Right atrium auricular region (tissue), 2 donors: ENCODE measurements around the gene ASB3. TPM values are rescaled to one million over a fixed set of nuclear protein-coding genes. Genes with fewer than 3 reads are reported as not detected.

Experiments
- DNase-seq: peaks from one replicate; pipeline ENCODE4 v3.0.0-alpha.2; 2019; ENCODE audit warnings: low spot score
- H3K27ac ChIP-seq, 2 donors: fragments of 200-600 bp; sonication (generic); 1 replicate in 1 of 2; 2 replicates in 1 of 2; pipeline ENCODE4 v1.5.1; 2016 to 2019
- H3K27me3 ChIP-seq, 2 donors: fragments of 200-600 bp; sonication (generic); one replicate each; pipeline versions ENCODE4 v1.5.1 to v1.6.0; 2017 to 2019
- H3K36me3 ChIP-seq: fragments of 200-600 bp; sonication (generic); one replicate; pipeline ENCODE4 v1.5.1; 2016
- H3K4me1 ChIP-seq, 2 donors: fragments of 200-600 bp; sonication (generic); one replicate each; pipeline versions ENCODE4 v1.5.1 to v1.6.0; 2017 to 2019
- H3K4me3 ChIP-seq, 2 donors: fragments of 200-600 bp; sonication (generic); 1 replicate in 1 of 2; 2 replicates in 1 of 2; pipeline ENCODE4 v1.5.1; 2017 to 2019; ENCODE audit warnings: mild to moderate bottlenecking in 1 of 2, moderate library complexity in 1 of 2
- H3K9me3 ChIP-seq, 2 donors: fragments of 200-600 bp; sonication (generic); one replicate each; pipeline ENCODE4 v1.5.1; 2019
- CTCF ChIP-seq, 2 donors: fragments of 200-600 bp; sonication (generic); IDR thresholded peaks; one replicate each; pipeline ENCODE4 v1.5.1; 2019; ENCODE audit warnings: antibody characterized with exemption in 2 of 2
- total RNA-seq, 2 donors: library from RNA; depleted of rRNA; stranded (reverse); fragments of >200 nt; gene quantifications; one replicate each; pipeline ENCODE4 v1.1.0, GENCODE V29; 2016

ASB3 gene
- total RNA-seq, 2 donors from 2014 or later = 9.2 to 11.4 TPM

- no peak for TF ChIP-seq CTCF (IDR thresholded peaks at IDR 0.05)
- no peaks in the 10 kb centered on the region for H3K9me3 ChIP-seq
- no peak overlapping the region for H3K27ac ChIP-seq
- no peak for DNase-seq
- H3K4me3 ChIP-seq = no peak overlapping the region
- no peaks in the 10 kb centered on the region for H3K36me3 ChIP-seq
- H3K4me1 ChIP-seq = no peaks in the 10 kb centered on the region
- no peaks in the 10 kb centered on the region for H3K27me3 ChIP-seq
Measured at GRCh38 chr2:53636596-53636995, 150.2 kb downstream of the ASB3 start.

DNA sequence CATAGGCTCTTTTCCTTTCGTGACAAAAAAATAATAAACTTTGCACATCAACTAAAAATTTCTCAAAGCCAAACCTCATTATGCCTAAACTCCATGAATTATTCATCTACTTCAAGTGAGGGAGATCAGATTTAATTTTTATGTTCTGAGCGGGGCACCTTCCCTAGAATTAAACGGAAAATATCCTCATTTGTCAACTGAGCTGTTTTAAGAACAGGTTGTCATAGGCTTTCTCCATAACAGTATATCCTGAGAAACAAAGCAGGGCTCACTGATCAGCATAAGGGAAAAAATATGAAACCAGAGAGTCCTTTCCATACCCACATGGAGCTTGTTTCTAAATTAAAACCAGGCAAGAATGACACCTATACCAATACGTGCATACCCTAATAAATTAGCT is 150.6 kb downstream of the ASB3 start:
- Histone ChIP-seq H3K4me3 (no peak overlapping the region), H3K4me1 (no peaks in the 10 kb centered on the region), H3K27ac (no peak overlapping the region), H3K36me3 (no peaks in the 10 kb centered on the region), H3K9me3 (no peaks in the 10 kb centered on the region), H3K27me3 (no peaks in the 10 kb centered on the region)
- TF ChIP-seq CTCF (IDR thresholded peaks at IDR 0.05) = no peak
- no peak for DNase-seq

GRCh38 chr2:53635694-53636093 is 151.1 kb downstream of the ASB3 start:
- no peak overlapping the region for H3K27ac ChIP-seq
- H3K9me3 ChIP-seq = no peaks in the 10 kb centered on the region
- no peaks in the 10 kb centered on the region for H3K27me3 ChIP-seq
- no peaks in the 10 kb centered on the region for H3K36me3 ChIP-seq
- H3K4me3 ChIP-seq = no peak overlapping the region
- DNase-seq = no peak
- no peaks in the 10 kb centered on the region for H3K4me1 ChIP-seq
- TF ChIP-seq CTCF (IDR thresholded peaks at IDR 0.05) = no peak

GRCh38 chr2:53633441-53633840 is 153.3 kb downstream of the ASB3 start:
- DNase-seq = no peak
- TF ChIP-seq CTCF (IDR thresholded peaks at IDR 0.05) = no peak

GRCh38 chr2:53632714-53633113 is 154.0 kb downstream of the ASB3 start:
- Histone ChIP-seq H3K27me3 (no peaks in the 10 kb centered on the region), H3K36me3 (no peaks in the 10 kb centered on the region), H3K4me3 (no peak overlapping the region), H3K9me3 (no peaks in the 10 kb centered on the region), H3K4me1 (no peaks in the 10 kb centered on the region), H3K27ac (no peak overlapping the region)
- TF ChIP-seq CTCF (IDR thresholded peaks at IDR 0.05) = no peak
- DNase-seq = no peak

More at GRCh38 chr2:53633441-53633840, 153.3 kb downstream of the ASB3 start:
- Histone ChIP-seq H3K4me3 (no peak overlapping the region), H3K27me3 (no peaks in the 10 kb centered on the region), H3K9me3 (no peaks in the 10 kb centered on the region), H3K36me3 (no peaks in the 10 kb centered on the region), H3K27ac (no peak overlapping the region), H3K4me1 (no peaks in the 10 kb centered on the region)

- H3K27ac ChIP-seq = no peak overlapping the region
- no peaks in the 10 kb centered on the region for H3K36me3 ChIP-seq
- H3K4me1 ChIP-seq = no peaks in the 10 kb centered on the region
- no peaks in the 10 kb centered on the region for H3K9me3 ChIP-seq
- no peaks in the 10 kb centered on the region for H3K27me3 ChIP-seq
- no peak for DNase-seq
- H3K4me3 ChIP-seq = no peak overlapping the region
- no peak for TF ChIP-seq CTCF (IDR thresholded peaks at IDR 0.05)
Measured at GRCh38 chr2:53632126-53632460, 154.7 kb downstream of the ASB3 start.
